Activated CD8-positive, alpha-beta memory T cell treated with anti-CD3 and anti-CD28 coated beads for 1 hour (primary cell): Measurements from ENCODE around the gene KIAA1210.

Experiments used
- DNase-seq, 2 donors: peaks; one replicate each; pipeline ENCODE4 v3.0.0-alpha.2; 2020; ENCODE audit warnings: low read depth in 1 of 2; ENCODE audit errors: extremely low read depth in 1 of 2

The KIAA1210 gene

DNA sequence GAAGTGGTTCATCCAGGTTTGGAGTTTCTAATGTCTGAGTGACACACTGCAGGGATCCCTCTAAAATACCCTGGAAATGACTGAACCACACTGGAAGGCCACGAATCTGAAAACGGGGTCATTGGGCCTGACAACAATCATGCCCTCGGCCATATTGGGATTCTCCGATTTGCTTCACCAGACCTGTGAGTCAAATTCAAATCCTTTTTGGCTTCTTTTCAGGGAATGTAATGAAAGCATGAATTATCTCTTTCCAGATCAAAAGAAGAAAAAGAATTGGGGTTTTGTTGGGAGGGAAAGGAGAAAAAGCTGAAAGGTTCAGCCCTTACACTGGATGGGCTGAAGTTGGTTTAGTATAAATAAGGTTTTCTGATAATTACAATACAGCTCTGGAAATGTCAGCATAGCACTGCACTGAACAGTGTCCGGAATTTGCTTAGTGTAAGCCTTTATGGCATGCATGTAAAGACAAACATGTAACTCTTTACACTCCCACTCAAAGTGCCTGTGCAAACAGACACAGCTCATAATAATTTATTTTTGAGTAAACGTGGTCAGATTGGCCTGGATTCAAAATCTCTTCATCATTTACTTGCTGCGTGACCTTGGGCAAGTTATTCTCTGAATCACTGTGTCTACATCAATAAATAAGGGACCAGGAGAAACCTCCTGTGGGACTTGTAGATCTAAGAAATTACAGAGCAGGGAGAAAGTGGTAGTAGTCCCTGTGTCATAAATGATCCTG, 33.4 kb downstream of the KIAA1210 start:
- no peak for DNase-seq

DNA sequence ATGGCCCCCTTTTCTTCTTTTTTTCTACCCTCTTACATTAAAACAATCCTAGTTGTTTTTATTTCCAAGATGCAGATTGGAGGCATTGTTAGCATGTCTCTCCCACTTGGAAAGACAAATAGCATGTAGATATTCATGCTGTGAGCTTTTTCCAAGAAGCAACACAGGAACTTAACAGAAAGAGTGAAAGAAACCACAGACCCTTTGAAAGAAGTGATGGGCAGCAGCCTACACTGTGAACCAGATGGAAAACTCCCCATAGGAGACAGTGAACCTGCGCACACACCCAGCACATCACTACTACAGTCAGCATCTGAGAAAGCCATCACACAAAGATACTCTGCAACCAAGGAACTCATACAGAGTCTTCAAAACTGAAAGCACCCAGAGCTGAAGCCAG, 37.0 kb downstream of the KIAA1210 start:
- DNase-seq: no peak

DNA sequence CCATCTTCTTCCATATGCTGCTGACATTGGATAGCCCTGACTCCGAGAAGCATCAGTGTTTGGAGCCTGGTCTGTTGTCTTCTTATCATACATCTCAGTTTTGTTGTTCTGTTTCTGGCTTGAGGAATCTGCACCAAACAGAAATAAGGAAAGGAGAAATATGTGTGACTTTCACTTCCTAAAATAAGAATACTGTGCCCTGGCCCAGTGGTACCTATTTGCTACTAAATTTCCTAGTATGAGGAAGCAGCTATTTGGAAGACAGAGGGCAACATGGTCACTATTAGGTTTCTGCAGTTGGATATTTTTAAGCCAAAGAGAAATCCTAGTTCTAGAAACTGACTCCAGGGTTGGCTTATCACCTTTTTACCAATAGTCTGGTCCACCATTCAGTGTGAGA, 38.0 kb downstream of the KIAA1210 start:
- no peak for DNase-seq

DNA sequence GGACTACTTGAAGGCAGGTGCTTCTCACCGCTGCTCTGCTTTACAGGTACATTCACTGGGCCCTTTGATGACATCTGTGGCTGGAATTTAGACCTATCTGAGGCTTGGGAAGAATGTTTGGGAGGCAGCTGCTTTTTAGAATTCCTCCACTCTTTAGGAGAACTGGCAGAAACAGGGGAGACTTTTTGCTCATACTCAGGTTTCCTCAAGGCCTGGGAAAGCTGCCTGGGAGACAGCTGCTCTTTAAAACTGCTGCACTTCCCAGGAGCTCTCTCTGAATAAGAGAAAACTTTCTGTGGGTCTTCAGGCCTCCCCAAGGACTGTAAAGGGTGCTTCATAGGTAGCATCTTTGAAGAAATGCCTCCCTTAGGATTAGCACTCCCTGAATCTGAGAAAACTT, 40.5 kb downstream of the KIAA1210 start:
- DNase-seq: no peak

DNA sequence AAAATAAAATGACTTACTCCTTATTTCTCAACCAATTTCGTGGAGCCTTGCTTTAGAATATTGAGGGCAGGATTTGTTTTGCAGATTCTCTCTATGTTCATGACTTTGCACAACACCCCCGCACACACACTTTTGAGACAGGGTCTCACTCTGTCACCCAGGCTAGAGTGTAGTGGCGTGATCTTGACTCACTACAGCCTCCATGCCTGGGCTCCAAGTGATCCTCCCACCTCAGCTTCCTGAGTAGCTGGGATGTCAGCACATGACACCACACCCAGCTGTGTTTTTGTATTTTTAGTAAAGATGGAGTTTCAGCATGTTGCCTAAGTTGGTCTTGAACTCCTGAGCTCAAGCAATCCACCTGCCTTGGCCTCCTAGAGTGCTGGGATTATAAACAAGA, 42.8 kb downstream of the KIAA1210 start:
- no peak for DNase-seq

DNA sequence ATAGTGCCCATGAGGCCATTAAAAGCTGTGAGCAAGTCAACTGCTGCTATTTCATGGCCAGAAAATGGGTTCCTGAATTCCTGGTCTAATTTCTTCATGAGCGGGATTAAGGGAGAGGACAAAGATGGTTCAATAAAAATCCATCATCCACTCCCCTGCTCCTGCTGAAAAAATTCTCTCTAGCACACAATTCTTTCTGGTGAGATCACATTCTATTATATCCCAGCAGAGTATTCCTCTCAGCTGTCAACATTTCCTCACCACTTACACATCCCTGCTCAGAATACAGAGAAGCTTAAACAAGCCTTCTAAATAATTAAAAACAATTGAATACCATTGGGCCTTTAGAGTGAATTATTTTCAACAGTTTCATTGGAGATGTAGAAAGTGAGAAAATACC, 45.3 kb downstream of the KIAA1210 start:
- DNase-seq: no peak

DNA sequence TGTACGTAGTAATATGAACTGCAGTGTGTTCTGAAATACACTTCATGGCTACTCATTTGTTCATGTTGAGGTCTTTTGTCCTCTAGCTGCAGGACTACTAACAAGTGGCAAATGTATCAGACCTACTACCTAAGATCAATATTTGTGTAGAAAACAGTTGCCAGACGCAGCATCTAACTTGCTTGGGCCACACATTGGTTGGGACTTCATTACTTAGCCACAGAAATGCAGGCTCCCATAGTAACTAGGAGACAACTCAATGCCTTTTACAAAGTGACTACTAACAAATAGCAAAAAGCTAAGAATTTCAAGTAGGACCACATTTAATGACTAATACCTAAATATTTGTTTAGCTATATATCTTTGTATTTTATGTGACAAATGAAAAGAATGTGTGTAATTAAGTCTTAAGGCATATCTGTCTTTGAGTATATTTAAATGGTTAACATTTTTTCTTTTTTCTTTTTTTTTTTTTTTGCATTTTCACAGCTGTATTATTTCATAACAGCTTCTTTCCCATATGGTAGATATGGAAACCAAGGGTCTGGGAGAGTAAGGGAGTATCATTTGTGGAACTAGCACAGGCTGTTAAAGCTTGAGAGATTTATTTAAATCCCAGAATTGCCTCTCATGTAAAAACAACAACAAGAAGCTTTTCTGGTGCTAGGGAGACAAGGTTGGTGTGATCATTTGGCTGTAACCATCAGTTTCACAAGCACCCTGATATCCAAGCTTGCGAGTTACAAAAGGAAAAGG, 52.2 kb downstream of the KIAA1210 start:
- DNase-seq: no peak

DNA sequence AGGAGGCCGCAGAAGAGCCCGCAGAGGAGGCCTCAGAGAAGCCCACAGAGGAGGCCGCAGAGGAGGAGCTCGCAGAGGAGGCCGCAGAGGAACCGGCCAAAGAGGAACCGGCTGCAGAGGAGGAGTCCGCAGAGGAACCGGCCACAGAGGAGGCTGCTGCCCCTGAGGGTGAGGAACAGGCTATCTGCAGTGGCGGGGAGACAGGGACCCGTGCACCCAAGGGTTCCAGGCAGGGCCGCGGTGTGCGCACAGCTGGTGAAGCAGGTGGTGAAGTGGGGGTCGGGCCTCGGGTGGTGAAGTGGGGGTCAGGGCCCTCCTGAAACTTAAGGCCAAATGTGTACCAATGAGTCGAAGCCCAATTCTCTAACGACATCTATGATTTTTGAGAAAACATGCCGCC, 53.7 kb downstream of the KIAA1210 start:
- DNase-seq: no peak

DNA sequence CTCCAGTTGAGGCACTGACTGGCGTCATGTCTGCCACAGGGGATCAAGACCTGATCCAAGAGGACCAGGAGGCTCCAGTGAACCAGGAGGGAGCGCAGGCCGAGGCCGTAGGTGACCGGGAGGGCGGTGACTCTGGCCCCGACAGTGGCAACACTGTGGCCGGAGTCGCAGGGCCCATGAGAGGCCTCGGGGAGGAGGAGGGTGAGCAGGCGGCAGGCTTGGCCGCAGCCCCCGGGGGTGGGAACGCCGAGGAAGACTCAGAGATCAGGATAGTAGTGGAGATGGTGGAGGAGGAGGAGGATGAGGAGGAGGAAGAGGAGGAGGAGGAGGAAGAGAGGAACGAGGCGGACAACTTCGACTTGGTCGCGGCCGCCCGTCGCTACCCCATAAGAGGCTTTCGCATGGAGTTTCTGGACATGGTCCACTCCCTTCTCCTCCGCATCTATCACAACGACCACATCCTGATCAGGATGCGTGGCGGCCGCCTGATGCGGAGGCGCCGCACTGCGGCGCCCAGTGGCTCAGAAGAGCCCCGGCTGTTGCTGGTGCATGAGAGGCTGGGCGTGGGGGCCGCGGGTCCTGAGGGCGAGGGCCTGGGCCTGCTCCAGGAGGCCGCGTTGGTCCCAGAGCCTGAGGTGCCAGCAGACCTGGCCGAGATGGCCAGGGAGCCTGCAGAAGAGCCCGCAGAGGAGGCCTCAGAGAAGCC, 54.3 kb downstream of the KIAA1210 start:
- no peak for DNase-seq

DNA sequence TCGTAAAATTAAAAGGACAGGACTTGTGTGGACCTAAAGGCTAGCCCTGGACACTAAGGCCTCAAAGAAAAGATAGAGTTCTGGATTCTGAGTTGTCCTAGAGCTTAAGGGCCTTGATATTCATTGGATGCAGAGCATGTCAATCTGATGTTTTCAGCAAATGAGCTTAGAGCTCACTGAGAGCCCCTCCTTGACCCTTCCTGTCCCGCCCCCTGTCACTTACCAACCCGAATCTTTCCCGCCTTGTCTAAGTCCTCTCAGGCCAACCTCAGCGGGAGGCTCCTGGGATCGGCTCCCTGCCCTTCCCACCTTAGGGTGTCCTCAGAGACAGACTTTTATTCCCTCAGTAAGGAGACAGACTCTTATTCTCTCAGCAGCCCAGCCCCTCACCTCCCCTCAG, 54.9 kb downstream of the KIAA1210 start, which contains the start of gene CT47C1:
CT47C1 (plus strand) TSS at position 250 of the 400 bp plus-strand sequence. CDS start 233 bp downstream, outside the sequence.
- no peak for DNase-seq

DNA sequence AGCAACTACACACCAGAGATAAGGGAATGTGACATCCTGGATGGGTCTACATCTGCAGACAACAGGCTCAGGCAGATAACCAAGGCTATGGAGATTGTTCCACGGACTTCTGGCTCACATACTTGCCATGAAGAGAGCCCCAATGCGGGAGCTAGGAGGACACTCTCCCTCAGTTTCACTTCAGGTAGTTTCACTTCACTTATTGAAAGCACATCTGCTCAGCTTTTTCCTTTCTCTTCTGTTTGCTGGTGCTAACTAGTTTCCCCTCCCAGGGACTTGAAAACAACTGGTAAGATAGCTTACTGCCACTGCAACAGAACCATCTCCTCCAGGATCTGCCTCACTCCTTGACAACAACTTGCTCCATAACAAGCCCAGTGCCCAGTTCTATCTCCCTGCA, 56.2 kb downstream of the KIAA1210 start:
- DNase-seq: no peak

DNA sequence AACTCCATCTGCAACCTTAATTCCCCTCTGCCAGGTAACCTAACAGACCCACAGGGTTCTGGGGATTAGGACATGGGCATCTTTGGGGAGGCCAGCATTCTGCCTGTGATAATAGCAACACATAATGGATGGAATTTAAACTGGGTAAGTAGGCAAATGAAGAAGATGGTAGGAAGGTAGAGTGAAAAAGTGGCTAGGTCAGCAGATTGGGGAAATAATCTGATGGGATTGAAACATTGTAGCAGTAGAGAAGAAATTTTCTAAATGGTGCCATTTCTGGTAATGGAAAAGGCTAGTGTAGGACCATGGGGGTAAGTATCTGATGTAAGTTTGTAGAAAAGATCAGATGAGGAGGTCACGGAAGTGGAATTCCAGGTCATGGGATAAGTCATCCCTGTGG, 57.9 kb downstream of the KIAA1210 start:
- DNase-seq: no peak

DNA sequence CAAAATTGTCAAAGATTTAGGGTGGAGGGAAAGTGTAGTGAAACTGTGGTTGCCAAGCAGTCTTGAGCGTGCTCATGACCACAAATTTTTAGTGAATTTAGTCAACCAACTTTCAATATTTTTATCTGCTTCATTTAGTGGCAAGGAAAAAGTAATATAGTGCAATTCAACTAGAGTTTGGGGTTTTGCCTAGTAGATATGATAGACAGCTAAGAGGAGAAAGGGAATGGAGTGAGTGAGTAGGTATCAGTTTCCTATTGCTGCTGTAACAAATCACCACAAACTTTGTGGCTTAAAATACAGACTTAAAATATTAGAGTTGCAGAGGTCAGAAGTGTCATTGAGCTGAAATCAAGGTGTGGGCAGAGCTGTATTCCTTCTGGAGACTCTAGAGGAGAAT, 58.5 kb downstream of the KIAA1210 start:
- DNase-seq: no peak

DNA sequence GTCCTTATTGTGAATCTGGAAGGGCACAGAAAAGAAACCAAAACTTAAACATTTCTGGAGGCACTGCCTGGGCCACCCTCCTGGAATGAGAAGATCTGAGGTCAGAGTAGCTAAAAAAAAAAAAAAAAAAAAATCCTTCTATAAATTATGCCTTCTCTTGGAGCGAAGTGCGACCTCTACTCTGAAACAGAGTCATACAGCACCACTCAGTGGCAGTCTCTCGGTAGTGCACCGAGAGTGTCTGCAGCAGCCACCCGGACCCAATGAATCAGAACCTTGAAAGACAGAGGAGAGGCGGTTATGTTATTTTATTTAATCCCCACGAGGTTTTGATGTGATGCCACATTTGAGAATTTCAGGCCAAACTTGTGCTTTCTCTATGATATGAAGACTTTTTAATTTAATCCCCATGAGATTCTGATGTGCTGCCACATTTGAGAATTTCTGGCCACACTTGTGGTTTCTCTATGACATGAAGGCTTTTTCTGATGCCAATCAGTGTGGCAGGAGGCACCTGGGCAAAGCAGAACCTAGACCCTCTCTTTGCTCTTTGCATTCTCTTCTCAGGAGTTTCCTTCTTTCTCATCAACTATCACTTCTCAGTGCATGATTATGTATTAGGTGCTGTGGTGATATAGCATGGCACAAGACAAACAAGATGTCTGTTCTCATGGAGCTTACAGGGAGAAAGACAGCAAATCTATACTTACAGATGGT, 60.4 kb downstream of the KIAA1210 start:
- DNase-seq: no peak

DNA sequence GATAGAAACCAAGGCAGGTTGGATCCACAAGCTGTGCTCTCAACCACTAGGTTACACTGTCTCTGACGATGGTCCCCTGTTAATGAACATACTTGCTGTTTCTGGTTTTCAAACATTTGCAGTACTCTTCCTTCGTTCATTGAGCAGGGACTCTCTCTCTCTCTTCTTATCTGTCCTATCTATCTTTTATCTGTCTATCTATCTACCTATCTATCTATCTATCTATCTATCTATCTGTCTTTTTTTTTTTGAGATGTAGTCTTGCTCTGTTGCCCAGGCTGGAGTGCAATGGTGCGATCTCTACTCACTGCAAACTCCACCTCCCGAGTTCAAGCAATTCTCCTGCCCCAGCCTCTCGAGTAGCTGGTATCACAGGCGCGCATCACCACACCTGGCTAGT, 64.2 kb downstream of the KIAA1210 start:
- DNase-seq: no peak

DNA sequence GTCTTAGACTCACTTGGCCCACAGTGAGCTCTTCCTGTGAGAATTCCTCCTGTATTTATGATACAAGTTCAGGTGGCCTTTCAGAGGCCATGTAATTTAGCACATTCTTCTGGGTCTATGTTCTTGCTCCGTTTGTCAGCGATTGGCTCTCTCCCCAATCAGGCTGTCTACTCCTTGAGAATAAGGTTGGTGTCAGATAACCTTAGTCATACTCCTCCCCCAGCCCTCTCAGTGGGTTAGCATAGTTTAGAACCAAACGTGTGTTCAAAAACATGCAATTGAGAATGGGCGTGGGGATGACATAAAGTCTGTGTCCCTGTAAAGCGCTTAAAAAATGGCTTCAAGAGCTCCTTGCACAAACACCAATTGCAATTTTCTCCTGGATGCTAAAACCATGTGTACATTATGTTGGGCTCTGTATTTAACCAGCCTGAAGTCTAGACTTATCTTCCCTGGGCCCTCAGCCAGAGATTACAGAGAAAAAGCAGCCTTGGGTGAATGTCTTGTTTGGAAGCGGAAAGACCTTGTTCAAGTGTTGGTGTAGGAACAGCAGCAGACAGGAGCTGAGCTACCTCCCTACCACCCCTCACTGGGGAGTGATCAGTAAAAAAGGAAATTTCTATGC, 64.8 kb downstream of the KIAA1210 start:
- DNase-seq: no peak

DNA sequence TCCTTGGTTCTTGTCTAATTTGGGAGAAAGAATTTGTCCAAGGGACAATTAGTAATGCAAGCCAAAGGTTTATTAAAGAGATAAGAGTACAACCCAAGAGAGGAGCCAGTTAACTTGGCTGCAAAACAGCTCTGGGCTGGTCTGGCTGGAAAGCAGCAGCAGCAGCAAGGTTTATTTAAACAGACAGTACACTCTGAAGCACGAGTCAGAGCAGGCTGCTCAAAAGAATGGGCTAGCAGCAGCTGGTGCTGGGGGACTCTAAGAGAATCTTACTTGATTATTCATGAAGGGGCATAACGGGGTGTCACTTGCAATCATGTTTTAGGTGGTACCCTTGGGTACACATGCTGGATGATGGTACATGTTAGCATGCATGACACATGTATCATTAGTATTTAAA, 71.9 kb downstream of the KIAA1210 start:
- DNase-seq: no peak

DNA sequence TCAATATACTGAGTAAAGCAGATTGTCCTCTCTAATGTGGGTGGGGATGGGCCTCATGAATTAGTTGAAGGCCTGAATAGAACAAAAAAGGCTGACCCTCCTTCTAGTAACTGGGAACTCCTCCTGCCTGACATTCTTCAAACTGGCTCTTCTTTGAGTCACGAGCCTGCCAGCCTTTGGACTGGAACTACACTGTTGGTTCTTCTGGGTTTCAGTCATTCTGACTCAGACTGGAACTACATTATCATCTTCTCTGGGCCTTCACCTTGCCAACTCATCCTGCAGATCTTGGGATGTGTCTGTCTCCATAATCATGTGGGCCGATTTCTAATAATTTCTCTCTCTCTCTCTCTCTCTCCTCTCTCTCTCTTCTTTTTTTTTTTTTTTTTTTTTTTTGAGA, 81.7 kb downstream of the KIAA1210 start:
- DNase-seq: no peak

DNA sequence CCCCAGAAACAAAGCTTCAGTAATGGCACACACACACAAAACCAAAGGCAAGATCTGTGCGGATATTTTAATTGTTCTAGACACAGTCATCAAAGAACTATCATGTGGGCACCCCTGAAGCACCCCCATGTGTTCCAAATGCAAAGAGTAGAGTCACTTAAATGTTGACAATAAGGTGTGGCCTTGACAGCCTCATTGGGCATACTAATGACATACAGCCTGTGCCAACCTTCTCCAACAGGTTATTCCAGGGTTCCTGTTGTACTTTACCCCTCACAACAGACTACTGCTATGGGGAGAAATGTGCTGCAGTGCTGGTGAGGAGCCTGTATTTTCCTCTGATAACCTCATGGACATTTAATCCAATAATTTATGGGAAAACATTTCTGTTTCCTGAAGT, 84.6 kb downstream of the KIAA1210 start:
- no peak for DNase-seq

DNA sequence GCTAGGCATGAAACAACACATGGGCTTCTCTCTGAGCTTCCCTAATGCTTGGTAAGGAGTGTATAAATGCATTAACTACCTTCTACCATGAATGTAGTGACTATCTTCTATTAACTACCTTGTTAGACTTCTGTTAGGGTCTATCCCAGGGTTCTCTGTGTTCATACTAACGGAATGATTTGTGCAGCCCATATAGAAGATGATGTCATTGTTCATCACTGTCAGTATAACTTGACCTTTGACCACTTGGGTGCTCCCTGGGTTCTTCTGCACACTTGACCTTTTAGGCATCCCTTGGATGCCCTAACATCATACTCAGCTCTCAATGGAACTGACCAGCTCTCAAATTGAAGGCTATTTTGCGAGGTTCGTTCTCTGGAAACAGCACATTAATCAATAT, 85.6 kb downstream of the KIAA1210 start:
- DNase-seq: no peak

DNA sequence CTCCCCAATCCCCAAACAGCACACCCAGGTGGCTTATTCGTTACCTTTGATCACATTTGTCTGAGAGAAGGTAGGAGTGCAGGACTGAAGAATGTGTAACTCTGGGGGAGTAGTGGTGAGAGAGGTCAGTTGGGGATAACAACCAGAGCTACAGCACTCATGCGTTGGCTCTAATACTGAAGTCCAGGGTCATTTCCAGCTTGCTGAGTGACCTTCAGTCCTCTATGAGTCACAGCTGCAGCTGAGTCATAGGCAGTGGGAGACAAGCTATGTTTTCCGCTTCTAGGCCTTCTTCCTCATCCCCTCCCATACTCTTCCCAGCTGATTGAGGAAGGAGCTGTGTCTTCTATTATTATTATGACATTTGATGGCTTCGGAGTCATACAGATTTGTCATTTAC, 86.4 kb downstream of the KIAA1210 start:
- DNase-seq: no peak
